HG03457 (cell line): Measurements from ENCODE around the gene POLK.
"Not testable (repeated sequence)": the region's sequence is repeated elsewhere in the genome, so short reads cannot be mapped to it uniquely, and the experiment has no call there.

Experiments
- ATAC-seq: cut with Tn5 transposase; IDR thresholded peaks from one replicate; pipeline ENCODE4 v1.9.1; 2021; ENCODE audit warnings: moderate number of reproducible peaks; ENCODE audit not compliant: unreplicated experiment

Gene POLK

GRCh38 chr5:75511435-75512382 lies at the start of gene POLK, which contains the start of gene CERT1:
Gene POLK (plus strand): TSS chr5:75511891.
Gene CERT1 (minus strand): TSS chr5:75511629. CDS start chr5:75511207, 422 bp downstream.
- ATAC-seq: peak; percentile 72

GRCh38 chr5:75463726-75464125 lies 48.0 kb upstream of the POLK start:
- no peak for ATAC-seq

GRCh38 chr5:75465480-75465879 lies 46.2 kb upstream of the POLK start:
- no peak for ATAC-seq

- no peak for ATAC-seq
Measured at GRCh38 chr5:75466006-75466716, 45.5 kb upstream of the POLK start.

GRCh38 chr5:75468593-75468992 lies 43.1 kb upstream of the POLK start:
- no peak for ATAC-seq

- ATAC-seq: no peak
Measured at GRCh38 chr5:75469017-75469416, 42.7 kb upstream of the POLK start.

- ATAC-seq: no peak
Measured at GRCh38 chr5:75471193-75471592, 40.5 kb upstream of the POLK start.

GRCh38 chr5:75472973-75473372 lies 38.7 kb upstream of the POLK start:
- ATAC-seq: no peak

GRCh38 chr5:75473463-75473862 lies 38.2 kb upstream of the POLK start:
- no peak for ATAC-seq

GRCh38 chr5:75475364-75475763 lies 36.3 kb upstream of the POLK start:
- ATAC-seq: no peak

GRCh38 chr5:75481024-75481423 lies 30.7 kb upstream of the POLK start:
- no peak for ATAC-seq

- no peak for ATAC-seq
Measured at GRCh38 chr5:75482482-75482881, 29.2 kb upstream of the POLK start.

- no peak for ATAC-seq
Measured at GRCh38 chr5:75484605-75485004, 27.1 kb upstream of the POLK start.

GRCh38 chr5:75489847-75490246 lies 21.8 kb upstream of the POLK start:
- ATAC-seq: not testable (repeated sequence)

- ATAC-seq: no peak
Measured at GRCh38 chr5:75491621-75492020, 20.1 kb upstream of the POLK start.

GRCh38 chr5:75496026-75496425 lies 15.7 kb upstream of the POLK start:
- ATAC-seq: no peak

GRCh38 chr5:75498208-75498777 lies 13.4 kb upstream of the POLK start:
- ATAC-seq: no peak

- not testable (repeated sequence) for ATAC-seq
Measured at GRCh38 chr5:75498875-75499274, 12.8 kb upstream of the POLK start.

GRCh38 chr5:75505112-75505511 lies 6.6 kb upstream of the POLK start:
- ATAC-seq: not testable (repeated sequence)

- no peak for ATAC-seq
Measured at GRCh38 chr5:75507841-75508240, 3.9 kb upstream of the POLK start.

GRCh38 chr5:75509546-75509945 lies 2.1 kb upstream of the POLK start:
- no peak for ATAC-seq

- ATAC-seq: no peak
Measured at GRCh38 chr5:75509956-75510355, 1.7 kb upstream of the POLK start.
